ENCODE data around the gene GFOD1. TPM values are rescaled to one million over a fixed set of nuclear protein-coding genes. Genes with fewer than 3 reads are reported as not detected.

Gene GFOD1
- total RNA-seq, 1 experiment from 2014 or later = 0.68 TPM

DNA sequence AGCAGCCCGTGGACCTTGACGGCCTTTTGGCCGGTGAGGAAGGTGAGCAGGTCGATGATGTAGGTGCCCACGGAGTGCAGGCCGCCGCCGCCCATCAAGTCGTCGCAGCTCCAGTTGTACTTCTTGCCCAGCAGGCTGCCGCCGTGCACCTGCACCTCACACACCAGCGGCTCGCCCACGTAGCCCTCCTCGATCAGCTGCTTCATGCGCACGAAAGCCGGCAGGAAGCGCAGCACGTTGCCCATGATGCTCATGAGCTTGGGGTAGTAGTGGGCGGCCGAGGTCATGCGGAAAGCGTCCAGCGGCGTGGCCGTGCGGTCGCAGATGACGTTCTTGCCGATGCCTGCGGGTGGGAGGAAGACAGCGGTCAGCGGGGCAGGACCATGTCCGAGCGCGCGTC is 122.1 kb downstream of the GFOD1 start:
- DNase-seq = no peak
- Histone ChIP-seq H3K27me3 (ENCODE audit: insufficient read depth, low read depth) (no peaks in the 10 kb centered on the region), H3K9me3 (ENCODE audit: insufficient read depth, low read depth) (no peaks in the 10 kb centered on the region), H3K27ac (no peak overlapping the region), H3K4me1 (replicated peaks; ENCODE audit: insufficient read depth) (0 out of 2 replicates have a peak, but pooled peaks cover 6% of the 10 kb centered on the region), H3K4me2 (no peak overlapping the region), H4K20me1 (ENCODE audit: insufficient read depth) (no peaks in the 10 kb centered on the region), H3K9me2 (ENCODE audit: insufficient read depth) (no peaks in the 10 kb centered on the region), H3K36me3 (ENCODE audit: low read depth) (no peaks in the 10 kb centered on the region), H2AFZ (no peak overlapping the region), H3K79me2 (ENCODE audit: low read depth) (no peaks in the 10 kb centered on the region), H3K4me3 (no peak overlapping the region), H3F3A (ENCODE audit: insufficient read depth, low read depth) (no peaks in the 10 kb centered on the region)
- BruUV-seq (replicated peaks) = no TSS peak
- intact Hi-C loops (cut with micrococcal nuclease; ENCODE audit: unreplicated experiment) = no loop called here
- ChIA-PET POLR2A (ENCODE audit: unreplicated experiment) (no interaction called here), CTCF (no interaction called here)
- TF ChIP-seq, protein P1, sequence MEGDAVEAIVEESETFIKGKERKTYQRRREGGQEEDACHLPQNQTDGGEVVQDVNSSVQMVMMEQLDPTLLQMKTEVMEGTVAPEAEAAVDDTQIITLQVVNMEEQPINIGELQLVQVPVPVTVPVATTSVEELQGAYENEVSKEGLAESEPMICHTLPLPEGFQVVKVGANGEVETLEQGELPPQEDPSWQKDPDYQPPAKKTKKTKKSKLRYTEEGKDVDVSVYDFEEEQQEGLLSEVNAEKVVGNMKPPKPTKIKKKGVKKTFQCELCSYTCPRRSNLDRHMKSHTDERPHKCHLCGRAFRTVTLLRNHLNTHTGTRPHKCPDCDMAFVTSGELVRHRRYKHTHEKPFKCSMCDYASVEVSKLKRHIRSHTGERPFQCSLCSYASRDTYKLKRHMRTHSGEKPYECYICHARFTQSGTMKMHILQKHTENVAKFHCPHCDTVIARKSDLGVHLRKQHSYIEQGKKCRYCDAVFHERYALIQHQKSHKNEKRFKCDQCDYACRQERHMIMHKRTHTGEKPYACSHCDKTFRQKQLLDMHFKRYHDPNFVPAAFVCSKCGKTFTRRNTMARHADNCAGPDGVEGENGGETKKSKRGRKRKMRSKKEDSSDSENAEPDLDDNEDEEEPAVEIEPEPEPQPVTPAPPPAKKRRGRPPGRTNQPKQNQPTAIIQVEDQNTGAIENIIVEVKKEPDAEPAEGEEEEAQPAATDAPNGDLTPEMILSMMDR (conservative IDR thresholded peaks at IDR 0.05) = no peak
- no peak for TF ChIP-seq EZH2 (IDR thresholded peaks at IDR 0.05; ENCODE audit: low read depth)

DNA sequence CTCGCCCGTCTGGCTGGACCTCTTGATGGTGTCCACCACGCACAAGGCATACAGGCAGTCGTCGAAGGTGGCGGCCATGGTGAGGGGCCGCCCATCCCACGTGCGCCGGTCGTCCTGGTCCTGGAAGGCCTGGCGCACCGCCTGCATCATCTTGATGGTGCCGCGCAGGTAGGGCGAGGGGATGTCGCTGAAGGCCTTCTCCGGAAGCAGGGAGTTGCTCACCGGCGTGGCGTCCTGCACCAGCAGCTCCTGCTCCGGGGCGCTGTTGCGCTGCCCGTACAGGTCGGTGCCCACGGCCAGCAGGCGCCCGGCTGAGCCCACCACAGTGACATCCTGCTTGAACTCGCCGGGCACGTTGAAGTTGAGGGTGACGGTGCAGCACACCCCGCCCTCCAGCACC is 122.6 kb downstream of the GFOD1 start:
- Histone ChIP-seq H3F3A (ENCODE audit: insufficient read depth, low read depth) (no peaks in the 10 kb centered on the region), H2AFZ (no peak overlapping the region), H3K36me3 (ENCODE audit: low read depth) (no peaks in the 10 kb centered on the region), H3K4me3 (no peak overlapping the region), H4K20me1 (ENCODE audit: insufficient read depth) (no peaks in the 10 kb centered on the region), H3K4me1 (replicated peaks; ENCODE audit: insufficient read depth) (0 out of 2 replicates have a peak, but pooled peaks cover 6% of the 10 kb centered on the region), H3K9me2 (ENCODE audit: insufficient read depth) (no peaks in the 10 kb centered on the region), H3K27me3 (ENCODE audit: insufficient read depth, low read depth) (no peaks in the 10 kb centered on the region), H3K27ac (no peak overlapping the region), H3K9me3 (ENCODE audit: insufficient read depth, low read depth) (no peaks in the 10 kb centered on the region), H3K79me2 (ENCODE audit: low read depth) (no peaks in the 10 kb centered on the region), H3K4me2 (no peak overlapping the region)
- BruUV-seq (replicated peaks) = no TSS peak
- ChIA-PET POLR2A (ENCODE audit: unreplicated experiment) (interaction anchor here (0.5 kb wide), 1 partner anchor 128 kb away, joined by 3 read pairs; no protein-coding TSS in a partner anchor), CTCF (no interaction called here)
- intact Hi-C loops (cut with micrococcal nuclease; ENCODE audit: unreplicated experiment) = no loop called here
- TF ChIP-seq, protein P1 (conservative IDR thresholded peaks at IDR 0.05) = no peak
- TF ChIP-seq EZH2 (IDR thresholded peaks at IDR 0.05; ENCODE audit: low read depth) = no peak
- no peak for DNase-seq

DNA sequence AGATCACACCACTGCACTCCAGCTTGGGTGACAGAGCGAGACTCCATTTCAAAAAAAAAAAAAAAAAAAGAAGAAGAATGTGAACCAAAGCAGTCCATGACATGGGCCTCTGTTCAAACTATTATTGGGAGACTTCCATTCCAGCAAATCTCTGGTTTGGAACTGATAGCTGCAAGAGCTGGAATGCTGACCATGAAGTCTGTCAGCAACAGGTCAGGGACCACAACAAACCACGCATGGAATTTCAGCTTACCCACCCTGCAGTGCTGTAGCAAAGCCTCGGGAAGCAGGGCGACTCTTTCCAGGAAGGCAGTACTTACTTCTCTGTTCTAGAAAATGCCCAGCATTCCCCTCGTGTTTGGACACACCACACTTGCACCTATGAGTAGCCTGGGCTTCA is 125.0 kb downstream of the GFOD1 start:
- Histone ChIP-seq H3K27ac (no peak overlapping the region), H3K36me3 (ENCODE audit: low read depth) (no peaks in the 10 kb centered on the region), H3K9me2 (ENCODE audit: insufficient read depth) (no peaks in the 10 kb centered on the region), H3K27me3 (ENCODE audit: insufficient read depth, low read depth) (no peaks in the 10 kb centered on the region), H3K4me1 (replicated peaks; ENCODE audit: insufficient read depth) (0 out of 2 replicates have a peak, but pooled peaks cover 6% of the 10 kb centered on the region), H3K4me2 (no peak overlapping the region), H3K4me3 (no peak overlapping the region), H4K20me1 (ENCODE audit: insufficient read depth) (no peaks in the 10 kb centered on the region), H2AFZ (no peak overlapping the region), H3K9me3 (ENCODE audit: insufficient read depth, low read depth) (no peaks in the 10 kb centered on the region), H3F3A (ENCODE audit: insufficient read depth, low read depth) (no peaks in the 10 kb centered on the region), H3K79me2 (ENCODE audit: low read depth) (no peaks in the 10 kb centered on the region)
- BruUV-seq (replicated peaks) = no TSS peak
- no peak for TF ChIP-seq EZH2 (IDR thresholded peaks at IDR 0.05; ENCODE audit: low read depth)
- TF ChIP-seq, protein P1 (conservative IDR thresholded peaks at IDR 0.05) = no peak
- no peak for DNase-seq
- intact Hi-C loops (cut with micrococcal nuclease; ENCODE audit: unreplicated experiment) = no loop called here
- ChIA-PET CTCF (no interaction called here), POLR2A (ENCODE audit: unreplicated experiment) (no interaction called here)
